DMS53 treated with DMSO at 0.1 percent for 48 hours (cell line): ENCODE measurements around the gene SELENOF.
A peak's percentile ranks its signal among the peaks of the same experiment; 100 is the strongest.
"Not testable (repeated sequence)": the region's sequence is repeated elsewhere in the genome, so short reads cannot be mapped to it uniquely, and the experiment has no call there.

Source experiments
- DNase-seq: peaks from one replicate; lab custom pipeline; 2025; ENCODE audit not compliant: unreplicated experiment; lab: John Stamatoyannopoulos, UW

SELENOF gene

DNA sequence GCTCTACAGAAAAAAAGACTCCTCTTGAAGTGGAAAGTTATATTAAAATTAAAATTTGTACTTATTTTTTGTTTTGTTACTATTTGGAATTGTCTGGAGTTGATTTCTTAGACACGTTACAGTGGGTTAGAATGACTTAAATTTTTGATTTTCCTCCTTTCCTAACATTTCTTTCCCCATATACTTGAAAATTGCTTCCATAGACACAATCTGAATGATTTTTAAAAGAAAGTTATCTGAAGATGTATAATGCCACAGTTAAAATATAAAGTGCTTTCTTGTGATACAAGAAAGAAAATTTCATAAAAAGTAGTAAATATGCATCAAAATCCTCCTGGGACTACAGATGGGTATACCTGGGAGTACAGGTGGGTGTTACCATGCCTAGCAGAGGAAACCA, 2.8 kb upstream of the SELENOF start:
- no peak for DNase-seq

GRCh38 chr1:86915737-86916235, 1.9 kb upstream of the SELENOF start:
- DNase-seq, result no peak

DNA sequence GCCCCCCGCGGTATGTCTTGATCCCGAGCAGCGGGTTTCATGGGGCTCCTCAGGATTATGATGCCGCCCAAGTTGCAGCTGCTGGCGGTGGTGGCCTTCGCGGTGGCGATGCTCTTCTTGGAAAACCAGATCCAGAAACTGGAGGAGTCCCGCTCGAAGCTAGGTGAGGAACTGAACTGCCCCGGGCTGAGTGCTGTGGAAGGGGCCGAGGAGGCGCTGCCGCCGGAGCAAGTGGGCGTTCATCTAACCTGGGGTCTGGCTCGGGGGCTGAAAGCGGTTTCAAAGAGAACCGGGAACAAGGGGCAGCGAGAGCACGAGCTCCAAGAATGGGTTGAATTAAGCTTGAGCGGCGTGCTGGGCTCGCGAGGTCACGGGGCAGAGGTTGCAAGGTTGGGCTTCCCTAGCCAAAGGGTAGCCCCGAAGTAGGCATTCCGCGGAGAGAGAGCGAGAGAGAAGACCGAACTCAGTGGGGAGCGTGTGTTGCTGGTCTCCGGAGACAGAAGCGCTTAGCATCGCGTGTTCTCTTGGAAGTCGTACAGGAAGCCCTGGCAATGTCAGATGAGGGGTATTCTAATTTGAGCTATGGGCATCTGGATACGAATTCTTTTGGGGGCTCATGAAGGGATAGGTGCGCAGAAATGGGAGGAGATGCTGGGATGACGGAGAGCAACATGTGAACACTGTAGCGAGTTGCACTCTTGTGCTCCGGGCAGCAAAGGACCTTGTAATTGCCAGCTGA, 1.2 kb upstream of the SELENOF start:
- DNase-seq, result peak; percentile 75

DNA sequence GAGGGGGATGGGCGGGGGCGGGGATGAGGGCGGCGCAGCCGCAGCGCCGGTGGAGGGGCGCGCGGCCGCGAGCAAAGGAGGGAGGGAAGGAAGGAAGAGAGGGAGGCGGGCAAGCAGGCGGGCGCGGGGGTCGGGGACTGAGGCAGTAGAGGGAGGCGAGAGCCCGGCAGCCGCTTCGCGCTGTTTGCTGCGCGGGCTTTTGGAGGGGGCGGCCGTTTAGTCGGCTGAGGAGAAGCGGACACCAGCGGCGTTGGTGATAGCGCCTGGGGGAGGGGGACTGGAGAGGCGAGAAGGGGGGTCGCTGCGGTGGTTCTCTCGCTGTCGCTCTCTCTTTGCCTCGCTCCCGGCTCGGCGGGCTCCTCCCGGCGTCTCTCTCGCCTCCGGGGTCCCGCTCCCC, 673 bp upstream of the SELENOF start, which contains the start of gene HS2ST1:
Gene HS2ST1 (plus strand): TSS at position 35 of the 397 bp plus-strand sequence.
- no peak for DNase-seq

- DNase-seq, result peak; percentile 33
Observed at GRCh38 chr1:86913399-86913895, 479 bp downstream of the SELENOF start.

DNA sequence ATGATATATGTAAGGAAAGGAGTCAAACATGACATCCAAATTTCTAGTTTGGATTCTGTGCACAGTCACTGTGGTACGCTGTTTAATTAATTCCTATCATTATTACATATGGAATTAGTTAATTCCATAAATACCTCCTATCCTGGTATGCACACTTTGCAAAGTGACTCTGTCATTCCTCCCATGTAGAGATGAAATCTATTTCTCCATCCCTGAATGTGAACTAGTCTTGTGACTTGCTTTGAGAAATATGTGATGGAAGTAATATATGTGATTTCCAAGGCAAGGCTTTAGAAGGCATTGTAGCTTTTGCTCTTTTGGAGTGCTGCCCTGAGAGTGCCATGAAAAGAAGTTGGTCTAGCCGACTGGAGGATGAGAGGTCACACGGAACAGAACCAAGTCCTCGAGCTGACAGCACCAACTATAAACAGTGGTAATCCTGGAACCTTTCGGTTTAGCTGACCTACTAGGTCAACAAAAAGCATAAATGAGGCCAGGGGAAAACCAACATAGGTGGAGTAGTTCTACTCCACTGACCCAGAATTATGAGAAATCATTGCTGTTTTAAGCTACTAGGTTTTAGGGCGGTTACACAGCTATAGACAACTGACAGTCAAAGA, 1.5 kb downstream of the SELENOF start:
- DNase-seq, result no peak

DNA sequence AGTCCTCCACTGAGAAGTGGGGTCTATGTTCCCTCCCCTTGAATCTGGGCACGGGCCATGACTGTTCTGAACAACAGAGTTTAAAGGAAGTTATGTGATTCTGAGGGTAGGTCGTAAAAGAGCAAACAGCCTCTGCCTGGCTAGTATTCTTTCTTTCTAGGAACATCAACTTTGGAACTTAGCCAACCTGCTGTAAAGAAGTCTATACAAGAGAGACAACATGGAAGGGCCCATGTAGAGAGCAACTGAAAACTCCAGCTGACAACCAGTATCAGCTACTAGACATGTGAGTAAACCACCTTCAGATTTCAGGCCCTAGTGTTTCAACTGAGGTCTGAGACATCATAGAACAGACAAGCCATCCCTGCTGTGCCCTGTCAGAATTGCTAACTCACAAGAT, 7.5 kb downstream of the SELENOF start:
- DNase-seq, result no peak

DNA sequence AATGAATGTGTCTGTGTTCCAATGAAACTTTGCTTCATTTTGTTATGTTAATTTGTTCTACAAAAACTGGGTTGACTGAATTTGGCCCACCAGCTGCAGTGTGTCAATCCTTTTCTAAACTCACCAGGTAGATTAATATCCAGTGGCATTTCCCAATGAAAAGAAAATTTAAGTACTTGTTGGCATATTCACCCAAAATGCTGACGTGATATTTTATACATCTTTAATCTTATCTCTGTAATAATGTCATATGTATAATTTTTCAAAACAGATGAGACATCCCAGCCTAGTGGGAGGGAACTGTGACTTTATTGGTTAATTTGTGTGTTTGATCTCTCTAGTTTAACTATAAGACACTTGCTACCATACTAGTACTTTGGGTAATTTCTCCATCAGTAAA, 8.1 kb downstream of the SELENOF start:
- no peak for DNase-seq

DNA sequence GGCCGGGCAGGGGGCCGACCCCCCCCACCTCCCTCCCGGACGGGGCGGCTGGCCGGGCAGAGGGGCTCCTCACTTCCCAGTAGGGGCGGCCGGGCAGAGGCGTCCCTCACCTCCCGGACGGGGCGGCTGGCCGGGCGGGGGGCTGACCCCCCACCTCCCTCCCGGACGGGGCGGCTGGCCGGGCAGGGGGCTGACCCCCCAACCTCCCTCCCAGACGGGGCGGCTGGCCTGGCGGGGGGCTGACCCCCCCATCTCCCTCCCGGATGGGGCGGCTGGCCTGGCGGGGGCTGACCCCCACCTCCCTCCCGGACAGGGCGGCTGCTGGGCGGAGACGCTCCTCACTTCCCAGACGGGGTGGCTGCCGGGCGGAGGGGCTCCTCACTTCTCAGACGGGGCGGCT, 14.5 kb downstream of the SELENOF start:
- DNase-seq, result not testable (repeated sequence)

DNA sequence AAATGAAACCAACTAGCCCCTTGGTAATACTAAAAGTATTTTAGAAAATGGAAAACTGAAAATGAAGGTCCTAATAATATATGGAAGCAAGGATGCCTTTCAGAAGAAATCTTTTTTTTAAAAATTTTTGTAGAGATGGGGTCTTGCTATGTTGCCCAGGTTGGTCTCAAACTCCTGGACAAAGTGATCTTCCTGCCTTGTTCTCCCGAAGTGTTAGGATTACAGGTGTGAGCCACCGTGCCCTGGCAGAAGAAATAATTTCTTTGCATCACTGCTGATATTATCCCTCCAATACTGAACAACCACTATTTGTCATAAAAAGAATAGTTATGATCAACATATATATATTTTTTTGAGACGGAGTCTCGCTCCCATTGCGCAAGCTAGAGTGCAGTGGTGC, 25.6 kb downstream of the SELENOF start:
- DNase-seq, result no peak

DNA sequence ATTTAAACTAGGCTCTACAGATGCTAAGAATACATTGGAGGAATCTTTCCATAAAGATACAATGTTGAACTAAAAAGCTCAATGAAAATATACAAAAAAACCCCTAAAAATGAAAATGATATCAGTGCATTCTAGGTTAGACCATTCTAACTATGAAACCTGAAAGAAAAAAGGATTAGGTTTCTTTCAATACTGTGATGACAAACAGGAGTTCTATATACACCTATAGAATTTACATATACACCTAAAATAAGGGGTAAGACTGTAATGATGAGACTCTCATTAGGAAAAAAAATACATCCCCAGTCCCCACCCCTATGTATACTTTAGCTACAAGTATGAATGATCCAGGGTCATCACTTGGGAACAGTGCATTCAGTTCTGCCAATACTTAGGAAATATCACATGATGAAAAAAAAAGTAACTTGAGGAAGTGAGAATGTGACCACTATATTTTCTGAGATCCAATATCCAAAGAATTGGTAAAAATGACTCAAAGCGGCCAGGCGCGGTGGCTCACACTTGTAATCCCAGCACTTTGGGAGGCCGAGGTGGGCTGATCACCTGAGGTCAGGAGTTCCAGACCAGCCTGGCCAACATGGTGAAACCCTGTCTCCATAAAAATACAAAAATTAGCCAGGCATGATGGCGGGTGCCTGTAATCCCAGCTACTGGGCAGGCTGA, 26.3 kb downstream of the SELENOF start:
- DNase-seq, result no peak

DNA sequence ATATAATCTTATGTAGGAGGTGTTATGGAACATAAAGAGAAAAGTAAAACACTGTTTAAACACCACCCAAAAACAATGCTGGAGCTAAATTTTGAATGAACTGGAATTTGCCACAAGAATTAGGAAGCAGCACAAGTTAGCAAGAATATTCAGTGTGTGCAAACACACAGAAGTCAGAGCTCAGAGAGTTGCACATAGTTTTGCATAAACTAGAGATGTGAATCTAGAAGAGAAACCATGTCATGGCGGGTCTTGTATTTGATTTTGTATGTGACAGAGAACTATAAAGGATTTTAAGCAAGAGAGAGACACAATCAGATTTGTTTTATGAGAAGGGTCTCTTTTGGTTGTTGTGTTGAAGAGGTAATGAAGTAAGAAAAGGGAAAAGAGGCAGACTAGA, 38.2 kb downstream of the SELENOF start:
- DNase-seq, result no peak

DNA sequence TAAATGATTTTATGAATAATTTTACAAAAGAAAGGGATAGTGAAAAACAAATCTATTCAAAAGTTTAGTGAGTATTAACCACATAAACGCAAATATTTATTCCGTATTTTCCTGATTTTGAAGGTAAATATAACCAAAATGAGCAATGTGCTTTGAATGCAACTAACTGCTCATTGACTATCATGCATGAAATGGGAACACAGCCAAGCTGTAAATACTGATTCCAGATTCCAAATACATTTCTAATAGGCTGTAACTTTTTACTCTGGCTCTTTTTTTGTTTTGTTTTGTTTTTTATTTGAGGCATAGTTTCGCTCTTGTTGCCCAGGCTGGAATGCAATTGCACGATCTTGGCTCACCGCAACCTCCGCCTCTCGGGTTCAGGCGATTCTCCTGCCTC, 41.8 kb downstream of the SELENOF start:
- no peak for DNase-seq

DNA sequence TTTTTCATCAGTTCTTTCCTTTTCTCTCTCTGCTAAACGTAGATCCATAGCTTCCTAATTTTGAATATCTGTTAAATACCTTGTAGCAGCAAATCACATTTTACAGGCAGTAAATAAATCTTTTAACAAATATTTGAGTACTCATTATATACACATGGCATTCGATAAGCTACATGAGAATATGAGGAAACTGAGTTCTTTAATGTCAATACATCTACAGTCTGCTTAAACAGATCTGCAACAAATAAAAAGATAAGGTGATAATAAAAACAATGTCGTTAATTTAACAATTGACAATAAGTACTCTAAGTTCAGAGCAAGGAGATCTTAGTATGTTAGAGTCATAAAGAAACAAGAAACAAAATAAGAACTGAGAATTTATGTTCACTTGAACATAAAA, 42.9 kb downstream of the SELENOF start:
- DNase-seq, result no peak

DNA sequence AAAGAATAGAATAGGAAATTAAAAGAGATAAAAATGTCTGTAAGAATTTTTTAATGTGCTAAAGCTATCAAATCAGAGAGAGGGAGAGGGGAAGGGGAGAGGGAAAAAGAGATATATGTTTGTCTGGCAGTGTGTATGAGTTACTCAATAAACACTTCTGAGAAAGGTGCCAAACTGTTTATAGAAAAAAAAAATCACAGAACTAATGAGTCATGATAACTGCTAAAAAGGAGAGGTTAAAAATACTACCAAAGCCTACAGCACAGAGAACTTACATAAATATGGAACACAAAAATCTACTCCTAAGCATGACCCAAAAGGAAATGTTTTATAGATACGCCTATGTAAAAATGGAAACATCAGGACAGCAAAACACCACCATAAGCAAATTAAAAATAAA, 45.4 kb downstream of the SELENOF start:
- DNase-seq, result no peak

DNA sequence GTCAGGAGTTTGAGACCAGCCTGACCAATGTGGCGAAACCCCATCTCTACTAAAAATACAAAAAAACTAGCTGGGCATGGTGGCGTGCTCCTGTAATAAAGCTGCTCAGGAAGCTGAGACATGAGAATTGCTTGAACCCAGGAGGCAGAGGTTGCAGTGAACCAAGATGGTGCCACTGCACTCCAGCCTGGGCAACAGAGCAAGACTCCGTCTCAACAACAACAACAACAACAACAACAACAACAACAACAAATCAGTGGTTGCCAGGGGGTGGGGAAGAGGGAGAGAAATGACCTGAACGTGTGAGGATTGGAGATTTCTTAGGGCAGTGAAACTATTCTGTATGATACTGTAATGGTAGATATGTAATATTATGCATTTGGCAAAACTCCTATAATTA, 46.6 kb downstream of the SELENOF start:
- not testable (repeated sequence) for DNase-seq

DNA sequence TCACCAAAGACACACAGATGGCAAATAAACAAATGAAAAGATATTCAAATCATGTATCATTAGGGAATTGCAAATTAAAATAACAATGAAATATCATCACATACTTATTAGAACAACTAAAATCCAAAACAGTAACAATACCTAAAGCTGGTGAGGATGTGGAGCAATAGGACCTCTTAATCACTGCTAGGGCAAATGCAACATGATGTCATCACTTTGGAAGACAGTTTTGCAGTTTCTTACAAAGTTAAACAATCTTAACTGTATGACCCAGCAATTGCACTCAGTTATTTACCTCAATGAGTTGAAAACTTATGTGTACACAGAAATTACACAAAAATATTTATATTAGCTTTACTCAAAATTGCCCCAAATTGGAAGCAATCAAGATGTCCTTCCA, 47.3 kb downstream of the SELENOF start:
- DNase-seq, result no peak

DNA sequence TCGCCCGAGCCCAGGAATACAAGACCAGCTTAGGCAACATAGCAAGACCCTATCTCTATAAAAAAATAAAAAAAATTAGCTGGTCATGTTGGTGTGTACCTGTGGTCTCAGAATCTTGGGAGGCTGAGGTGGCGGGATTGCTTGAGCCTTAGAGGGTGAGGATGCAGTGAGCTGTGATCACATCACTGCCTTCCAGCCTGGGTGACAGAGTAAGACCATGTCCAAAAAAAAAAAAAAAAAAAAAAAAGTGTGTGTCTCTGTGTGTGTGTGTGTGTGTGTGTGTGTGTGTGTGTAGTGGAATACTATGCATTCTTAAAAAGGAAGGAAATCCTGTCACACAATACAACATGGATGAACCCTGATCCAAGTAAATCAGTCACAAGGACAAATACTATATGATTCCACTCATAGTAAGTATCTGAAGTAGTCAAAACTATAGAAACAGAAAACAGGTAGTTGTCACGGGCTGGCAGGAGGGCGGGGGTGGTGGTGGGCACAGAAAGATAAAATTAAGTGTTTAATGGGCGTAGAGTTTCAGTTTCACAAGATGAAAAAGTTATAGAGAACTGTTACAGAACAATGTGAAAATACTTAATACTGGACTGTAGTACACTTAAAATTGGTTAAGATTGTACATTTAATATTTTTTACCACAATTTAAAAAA, 47.8 kb downstream of the SELENOF start:
- no peak for DNase-seq

DNA sequence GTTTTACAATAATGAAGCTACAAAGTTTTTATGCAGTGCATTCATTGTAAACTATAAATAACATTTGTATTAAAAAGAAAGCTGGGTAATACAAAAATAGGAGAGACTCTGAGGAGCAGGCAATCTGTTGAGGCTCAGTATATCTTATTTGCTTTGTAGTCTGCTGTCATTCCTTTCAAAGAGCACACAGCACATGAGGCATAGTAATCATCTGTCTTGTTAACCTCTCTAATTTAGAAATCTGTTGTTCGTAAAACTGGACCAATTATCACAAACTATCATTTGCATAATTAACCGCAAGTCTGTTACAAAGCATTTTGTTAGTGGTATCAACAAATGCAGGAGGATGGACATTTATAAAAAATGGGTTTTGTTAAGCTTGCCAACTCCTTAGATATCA, 51.0 kb downstream of the SELENOF start:
- DNase-seq, result no peak

DNA sequence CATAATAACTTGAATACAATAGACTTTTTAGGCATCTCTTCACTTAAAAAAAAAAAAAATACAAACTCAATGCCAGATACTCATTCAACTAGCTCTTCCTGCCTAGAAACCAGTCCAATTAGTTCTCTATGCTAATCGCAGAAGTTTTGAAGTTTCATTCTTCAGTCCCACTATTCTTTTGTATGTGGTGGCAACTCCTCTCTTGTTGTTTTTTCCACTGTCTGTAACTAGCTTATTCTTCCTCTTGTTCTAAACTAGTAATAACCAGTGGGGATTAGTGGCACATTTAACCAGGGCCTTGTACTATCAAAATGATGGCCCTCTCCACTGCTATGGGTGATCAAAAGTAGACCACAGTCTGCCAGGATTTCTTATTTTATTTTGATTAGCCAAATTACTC, 52.5 kb downstream of the SELENOF start:
- DNase-seq, result no peak

DNA sequence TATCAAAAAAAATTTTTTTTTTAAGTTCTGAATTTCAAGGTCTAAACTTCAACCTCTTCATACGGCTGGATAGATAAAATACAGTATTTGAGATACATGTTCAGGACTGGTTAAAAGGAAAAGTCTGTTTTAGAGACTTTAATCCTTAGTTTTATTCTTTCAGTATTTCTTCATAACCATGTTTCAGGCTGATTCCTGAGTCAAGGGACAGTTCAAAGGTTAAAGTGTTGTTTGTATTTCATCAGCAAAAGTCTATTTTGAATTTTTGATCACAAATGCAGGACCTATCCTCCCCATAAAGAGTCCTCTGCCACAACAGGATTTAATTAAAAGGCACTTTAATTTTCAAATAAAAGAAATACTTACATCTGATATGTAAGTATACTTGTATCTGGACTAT, 53.5 kb downstream of the SELENOF start:
- DNase-seq, result no peak
